ENCODE data around the gene GRB14.
A peak's percentile ranks its signal among the peaks of the same experiment; 100 is the strongest.

Gene GRB14

GRCh38 chr2:164613321-164613982 is 7.8 kb downstream of the GRB14 start:
- DNase-seq, result no peak

GRCh38 chr2:164609790-164610189 is 11.5 kb downstream of the GRB14 start:
- DNase-seq, result no peak

GRCh38 chr2:164606557-164606956 is 14.7 kb downstream of the GRB14 start:
- no peak for DNase-seq

GRCh38 chr2:164605295-164605694 is 16.0 kb downstream of the GRB14 start:
- DNase-seq, result no peak

- DNase-seq, result no peak
Observed at GRCh38 chr2:164600763-164601162, 20.5 kb downstream of the GRB14 start.

GRCh38 chr2:164599954-164600589 is 21.2 kb downstream of the GRB14 start:
- DNase-seq, result peak; percentile 30 to 34

GRCh38 chr2:164597983-164598382 is 23.3 kb downstream of the GRB14 start:
- DNase-seq, result no peak

- no peak for DNase-seq
Observed at GRCh38 chr2:164595031-164595430, 26.3 kb downstream of the GRB14 start.

GRCh38 chr2:164593959-164594358 is 27.3 kb downstream of the GRB14 start:
- DNase-seq, result no peak

GRCh38 chr2:164593541-164593940 is 27.7 kb downstream of the GRB14 start:
- no peak for DNase-seq

- DNase-seq, result no peak
Observed at GRCh38 chr2:164589522-164589921, 31.8 kb downstream of the GRB14 start.

GRCh38 chr2:164581050-164581449 is 40.2 kb downstream of the GRB14 start:
- DNase-seq, result no peak

- no peak for DNase-seq
Observed at GRCh38 chr2:164574931-164575330, 46.4 kb downstream of the GRB14 start.

GRCh38 chr2:164570475-164570874 is 50.8 kb downstream of the GRB14 start:
- DNase-seq, result no peak

GRCh38 chr2:164569378-164569777 is 51.9 kb downstream of the GRB14 start:
- no peak for DNase-seq

- no peak for DNase-seq
Observed at GRCh38 chr2:164568317-164568716, 53.0 kb downstream of the GRB14 start.

GRCh38 chr2:164567335-164567989 is 53.8 kb downstream of the GRB14 start:
- DNase-seq, result no peak

- DNase-seq, result no peak
Observed at GRCh38 chr2:164565359-164565758, 55.9 kb downstream of the GRB14 start.

GRCh38 chr2:164562666-164563065 is 58.6 kb downstream of the GRB14 start:
- DNase-seq, result no peak

GRCh38 chr2:164561991-164562390 is 59.3 kb downstream of the GRB14 start:
- DNase-seq, result no peak

GRCh38 chr2:164561416-164561815 is 59.9 kb downstream of the GRB14 start:
- no peak for DNase-seq

GRCh38 chr2:164560902-164561301 is 60.4 kb downstream of the GRB14 start:
- DNase-seq, result no peak

GRCh38 chr2:164560181-164560792 is 61.0 kb downstream of the GRB14 start:
- DNase-seq, result no peak

- DNase-seq, result no peak
Observed at GRCh38 chr2:164558450-164558849, 62.8 kb downstream of the GRB14 start.
